ENCODE measurements around the gene TRIM58. TPM values are rescaled to one million over a fixed set of nuclear protein-coding genes. Genes with fewer than 3 reads are reported as not detected.

The TRIM58 gene
- polyA plus RNA-seq, 3 donors: 0.43 to 0.83 (median 0.68) TPM

GRCh38 chr1:247905910-247906503, 49.0 kb downstream of the TRIM58 start:
- intact Hi-C loops (cut with micrococcal nuclease): no loop called here
- Histone ChIP-seq H3K27ac (ENCODE audit: low read depth in 1 of 2, low read length in 2 of 2) (peak overlapping the region in 1 of 2 donors; percentile 64), H3K9ac (ENCODE audit: insufficient read depth, low read length, poor library complexity, severe bottlenecking) (peak overlapping the region; percentile 51), H3K27me3 (ENCODE audit: control insufficient read depth in 2 of 2, insufficient read depth in 2 of 2, low read length in 2 of 2) (no peaks in the 10 kb centered on the region), H3K36me3 (replicated peaks in 1 of 2; ENCODE audit: control insufficient read depth in 1 of 2, insufficient read depth in 2 of 2, low read length in 2 of 2) (no peaks in the 10 kb centered on the region), H2AFZ (ENCODE audit: insufficient read depth, low read depth, low read length, poor library complexity, severe bottlenecking) (peak overlapping the region; percentile 76), H3K79me2 (ENCODE audit: insufficient read depth, low read length) (no peaks in the 10 kb centered on the region), H3K4me2 (replicated peaks; ENCODE audit: extremely low read depth, low read length, poor library complexity, severe bottlenecking) (peak overlapping the region; percentile 73), H4K20me1 (ENCODE audit: insufficient read depth, low read length) (no peaks in the 10 kb centered on the region), H3K4me3 (replicated peaks in 1 of 3; ENCODE audit: low read depth in 2 of 3, low read length in 3 of 3) (peak overlapping the region; percentile 46 to 89 (median 75)), H3K9me3 (replicated peaks in 1 of 2; ENCODE audit: control insufficient read depth in 1 of 2, insufficient read depth in 1 of 2, low read length in 2 of 2) (no peaks in the 10 kb centered on the region), H3K4me1 (ENCODE audit: control insufficient read depth in 1 of 2, insufficient read depth in 2 of 2, low read length in 2 of 2) (peaks cover 0 to 4% of the 10 kb centered on the region in 2 donors)
- Mint-ChIP-seq H3K4me1 (peaks cover 27% of the 10 kb centered on the region), H3K36me3 (no peaks in the 10 kb centered on the region), H3K4me3 (peak overlapping the region; percentile 87 to 96), H3K9me3 (peaks cover 3 to 23% (median 8%) of the 10 kb centered on the region in 7 donors), H3K27me3 (ENCODE audit: low read depth in 3 of 3) (peaks cover 0 to 3% (median 2%) of the 10 kb centered on the region in 3 donors), H3K27ac (peak overlapping the region; percentile 50 to 90 (median 82))
- WGBS (ENCODE audit: insufficient coverage): 5% methylated on average over 4 of the region's 9 CpGs
- no peak for DNase-seq
- TF ChIP-seq CTCF (IDR thresholded peaks at IDR 0.05): no peak

DNA sequence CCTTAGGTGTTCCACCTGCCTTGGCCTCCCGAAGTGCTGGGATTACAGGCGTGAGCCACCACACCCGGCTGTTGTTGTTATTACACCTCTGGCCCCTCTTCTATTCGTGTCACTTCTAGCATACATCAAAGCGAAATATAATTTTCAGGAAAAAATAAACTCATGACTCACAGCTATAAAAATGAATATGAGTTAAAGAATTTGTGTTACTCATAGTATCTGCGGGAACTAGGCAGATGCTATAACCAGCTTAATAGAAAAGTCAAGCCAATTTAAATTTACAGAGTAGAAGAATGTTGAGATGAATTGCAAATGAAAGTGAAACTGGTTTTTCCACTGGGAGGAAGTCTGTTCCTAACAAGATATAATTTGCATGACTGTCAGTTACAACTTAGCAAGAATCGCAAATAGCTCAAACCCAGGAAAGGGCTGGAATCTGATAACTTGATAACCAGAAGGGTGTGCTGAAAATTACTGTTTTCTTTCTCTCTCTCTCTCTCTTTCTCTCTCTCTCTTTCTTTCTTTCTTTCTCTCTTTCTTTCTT, 49.6 kb downstream of the TRIM58 start:
- peak overlapping the region in 1 of 2 donors; percentile 64 for H3K27ac ChIP-seq (ENCODE audit: low read depth in 1 of 2, low read length in 2 of 2)
- peak overlapping the region; percentile 76 for H2AFZ ChIP-seq (ENCODE audit: insufficient read depth, low read depth, low read length, poor library complexity, severe bottlenecking)
- H3K4me3 ChIP-seq (replicated peaks in 1 of 3; ENCODE audit: low read depth in 2 of 3, low read length in 3 of 3): peak overlapping the region; percentile 46 to 89 (median 75)
- Mint-ChIP-seq H3K36me3 (no peaks in the 10 kb centered on the region), H3K27ac (peak overlapping the region; percentile 50 to 90 (median 82)), H3K9me3 (peaks cover 3 to 18% (median 8%) of the 10 kb centered on the region in 7 donors), H3K4me3 (peak overlapping the region; percentile 87 to 96), H3K4me1 (peaks cover 27% of the 10 kb centered on the region), H3K27me3 (ENCODE audit: low read depth in 3 of 3) (peaks cover 0 to 3% (median 2%) of the 10 kb centered on the region in 3 donors)
- H3K27me3 ChIP-seq (ENCODE audit: control insufficient read depth in 2 of 2, insufficient read depth in 2 of 2, low read length in 2 of 2): no peaks in the 10 kb centered on the region
- TF ChIP-seq CTCF (IDR thresholded peaks at IDR 0.05): peak; percentile 31
- no peaks in the 10 kb centered on the region for H3K36me3 ChIP-seq (replicated peaks in 1 of 2; ENCODE audit: control insufficient read depth in 1 of 2, insufficient read depth in 2 of 2, low read length in 2 of 2)
- no CpG with 5 or more reads among the region's 7 CpGs for WGBS (ENCODE audit: insufficient coverage)
- no peaks in the 10 kb centered on the region for H3K79me2 ChIP-seq (ENCODE audit: insufficient read depth, low read length)
- H3K4me1 ChIP-seq (ENCODE audit: control insufficient read depth in 1 of 2, insufficient read depth in 2 of 2, low read length in 2 of 2): peaks cover 0 to 4% of the 10 kb centered on the region in 2 donors
- peak; percentile 12 to 32 (median 28) for DNase-seq
- no peaks in the 10 kb centered on the region for H4K20me1 ChIP-seq (ENCODE audit: insufficient read depth, low read length)
- no peaks in the 10 kb centered on the region for H3K9me3 ChIP-seq (replicated peaks in 1 of 2; ENCODE audit: control insufficient read depth in 1 of 2, insufficient read depth in 1 of 2, low read length in 2 of 2)
- peak overlapping the region; percentile 73 for H3K4me2 ChIP-seq (replicated peaks; ENCODE audit: extremely low read depth, low read length, poor library complexity, severe bottlenecking)
- peak overlapping the region; percentile 51 for H3K9ac ChIP-seq (ENCODE audit: insufficient read depth, low read length, poor library complexity, severe bottlenecking)
- intact Hi-C loops (cut with micrococcal nuclease): no loop called here

Data from CD14-positive monocyte (primary cell).